ENCODE measurements around the gene MALT1.

The MALT1 gene

GRCh38 chr18:58803978-58804377 lies 132.7 kb downstream of the MALT1 start:
- TF ChIP-seq CTCF (IDR thresholded peaks at IDR 0.05) = no peak
- DNase-seq (ENCODE audit: low spot score) = no peak
- H3K4me3 ChIP-seq = no peak overlapping the region
- no peak overlapping the region for H3K27ac ChIP-seq

Measured in coronary artery (tissue), 2 donors.